ENCODE results near the gene TMEM94. TPM values are rescaled to one million over a fixed set of nuclear protein-coding genes. Genes with fewer than 3 reads are reported as not detected.
A peak's percentile ranks its signal among the peaks of the same experiment; 100 is the strongest.

TMEM94 gene
- total and polyA plus RNA-seq, 2 of the 13 experiments (the other 11 are each of a cell fraction or from before 2014, with no cell fraction given): 32.6 to 134 TPM

DNA sequence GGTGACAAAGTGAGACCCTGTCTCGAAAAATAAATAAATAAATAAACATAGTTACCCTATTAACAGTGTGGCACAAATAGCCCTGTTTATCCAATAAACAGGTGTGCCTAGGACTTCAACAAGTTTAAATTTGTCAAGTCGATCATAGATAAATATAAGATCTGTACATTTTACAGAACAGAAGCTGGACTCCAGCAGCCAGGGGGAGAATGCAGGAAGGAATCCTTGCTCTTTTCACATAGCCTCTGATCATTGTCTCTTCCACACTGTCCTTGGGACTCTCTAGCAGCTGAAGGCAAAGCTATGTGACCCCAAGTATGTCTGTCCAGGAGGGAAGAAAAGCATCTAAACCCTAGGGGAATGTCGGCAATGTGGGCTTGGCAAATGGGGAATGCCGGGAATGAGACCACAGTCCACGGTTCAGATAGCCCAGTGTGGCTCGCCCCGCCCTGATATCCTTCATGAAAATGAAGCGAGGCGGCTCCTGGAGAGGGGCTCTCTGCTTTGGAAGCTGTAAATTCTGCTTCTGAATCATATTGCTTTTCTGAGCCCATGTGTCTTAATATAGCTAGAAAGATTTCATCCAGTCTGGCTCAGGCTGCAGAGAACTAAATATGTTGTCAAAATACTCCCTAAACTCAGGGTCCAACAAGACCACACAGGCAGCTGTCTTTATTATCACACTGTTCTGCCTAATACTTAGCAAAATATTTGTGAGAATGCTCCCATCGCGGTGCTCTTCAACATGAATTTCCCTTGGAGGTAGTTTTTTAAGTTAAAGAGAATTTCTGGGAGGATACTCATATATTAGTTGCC, 26.1 kb upstream of the TMEM94 start (continued):
- TF ChIP-seq, protein P1, sequence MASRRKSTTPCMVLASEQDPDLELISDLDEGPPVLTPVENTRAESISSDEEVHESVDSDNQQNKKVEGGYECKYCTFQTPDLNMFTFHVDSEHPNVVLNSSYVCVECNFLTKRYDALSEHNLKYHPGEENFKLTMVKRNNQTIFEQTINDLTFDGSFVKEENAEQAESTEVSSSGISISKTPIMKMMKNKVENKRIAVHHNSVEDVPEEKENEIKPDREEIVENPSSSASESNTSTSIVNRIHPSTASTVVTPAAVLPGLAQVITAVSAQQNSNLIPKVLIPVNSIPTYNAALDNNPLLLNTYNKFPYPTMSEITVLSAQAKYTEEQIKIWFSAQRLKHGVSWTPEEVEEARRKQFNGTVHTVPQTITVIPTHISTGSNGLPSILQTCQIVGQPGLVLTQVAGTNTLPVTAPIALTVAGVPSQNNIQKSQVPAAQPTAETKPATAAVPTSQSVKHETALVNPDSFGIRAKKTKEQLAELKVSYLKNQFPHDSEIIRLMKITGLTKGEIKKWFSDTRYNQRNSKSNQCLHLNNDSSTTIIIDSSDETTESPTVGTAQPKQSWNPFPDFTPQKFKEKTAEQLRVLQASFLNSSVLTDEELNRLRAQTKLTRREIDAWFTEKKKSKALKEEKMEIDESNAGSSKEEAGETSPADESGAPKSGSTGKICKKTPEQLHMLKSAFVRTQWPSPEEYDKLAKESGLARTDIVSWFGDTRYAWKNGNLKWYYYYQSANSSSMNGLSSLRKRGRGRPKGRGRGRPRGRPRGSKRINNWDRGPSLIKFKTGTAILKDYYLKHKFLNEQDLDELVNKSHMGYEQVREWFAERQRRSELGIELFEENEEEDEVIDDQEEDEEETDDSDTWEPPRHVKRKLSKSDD (CRISPR knock-in tag; IDR thresholded peaks at IDR 0.05; ENCODE audit: low read depth): 0 out of 2 replicates have a peak, but pooled peaks have one; percentile 28
- peak; percentile 24; the same call in 1 of the 2 replicates for TF ChIP-seq ZMYM3 (CRISPR knock-in tag; IDR thresholded peaks at IDR 0.05)
- no peak for TF ChIP-seq NKX3-1 (CRISPR knock-in tag; IDR thresholded peaks at IDR 0.05)
- TF ChIP-seq BHLHE40 (IDR thresholded peaks at IDR 0.05; ENCODE audit: low read length): no peak
- TF ChIP-seq NFYC (CRISPR knock-in tag; IDR thresholded peaks at IDR 0.05): peak; percentile 33; the same call in 1 of the 2 replicates
- TF ChIP-seq DMAP1 (CRISPR knock-in tag; IDR thresholded peaks at IDR 0.05): peak; percentile 52; the same call in 1 of the 2 replicates
- peak; percentile 62; the same call in 1 of the 2 replicates for TF ChIP-seq ZNF232 (CRISPR knock-in tag; IDR thresholded peaks at IDR 0.05; ENCODE audit: borderline replicate concordance)
- TF ChIP-seq ZNF878 (CRISPR knock-in tag; IDR thresholded peaks at IDR 0.05): 0 out of 2 replicates have a peak, but pooled peaks have one; percentile 43
- TF ChIP-seq ZNF33B (CRISPR knock-in tag; IDR thresholded peaks at IDR 0.05): 0 out of 2 replicates have a peak, but pooled peaks have one; percentile 31
- no peak for TF ChIP-seq RBM39 (IDR thresholded peaks at IDR 0.05; ENCODE audit: low read depth, low read length, poor library complexity, severe bottlenecking)
- no peak for TF ChIP-seq ZNF33A (CRISPR knock-in tag; IDR thresholded peaks at IDR 0.05; ENCODE audit: borderline replicate concordance)
- peak; percentile 37; the same call in 1 of the 2 replicates for TF ChIP-seq SRF (IDR thresholded peaks at IDR 0.05; ENCODE audit: low read depth, low read length)
- peak; percentile 24; the same call in 1 of the 2 replicates for TF ChIP-seq ETV5 (CRISPR knock-in tag; IDR thresholded peaks at IDR 0.05; ENCODE audit: borderline replicate concordance)
- peak; percentile 67; the same call in 1 of the 2 replicates for TF ChIP-seq RXRA (CRISPR knock-in tag; IDR thresholded peaks at IDR 0.05)
- TF ChIP-seq ZNF703 (CRISPR knock-in tag; IDR thresholded peaks at IDR 0.05; ENCODE audit: borderline replicate concordance): no peak
- TF ChIP-seq, protein P2, sequence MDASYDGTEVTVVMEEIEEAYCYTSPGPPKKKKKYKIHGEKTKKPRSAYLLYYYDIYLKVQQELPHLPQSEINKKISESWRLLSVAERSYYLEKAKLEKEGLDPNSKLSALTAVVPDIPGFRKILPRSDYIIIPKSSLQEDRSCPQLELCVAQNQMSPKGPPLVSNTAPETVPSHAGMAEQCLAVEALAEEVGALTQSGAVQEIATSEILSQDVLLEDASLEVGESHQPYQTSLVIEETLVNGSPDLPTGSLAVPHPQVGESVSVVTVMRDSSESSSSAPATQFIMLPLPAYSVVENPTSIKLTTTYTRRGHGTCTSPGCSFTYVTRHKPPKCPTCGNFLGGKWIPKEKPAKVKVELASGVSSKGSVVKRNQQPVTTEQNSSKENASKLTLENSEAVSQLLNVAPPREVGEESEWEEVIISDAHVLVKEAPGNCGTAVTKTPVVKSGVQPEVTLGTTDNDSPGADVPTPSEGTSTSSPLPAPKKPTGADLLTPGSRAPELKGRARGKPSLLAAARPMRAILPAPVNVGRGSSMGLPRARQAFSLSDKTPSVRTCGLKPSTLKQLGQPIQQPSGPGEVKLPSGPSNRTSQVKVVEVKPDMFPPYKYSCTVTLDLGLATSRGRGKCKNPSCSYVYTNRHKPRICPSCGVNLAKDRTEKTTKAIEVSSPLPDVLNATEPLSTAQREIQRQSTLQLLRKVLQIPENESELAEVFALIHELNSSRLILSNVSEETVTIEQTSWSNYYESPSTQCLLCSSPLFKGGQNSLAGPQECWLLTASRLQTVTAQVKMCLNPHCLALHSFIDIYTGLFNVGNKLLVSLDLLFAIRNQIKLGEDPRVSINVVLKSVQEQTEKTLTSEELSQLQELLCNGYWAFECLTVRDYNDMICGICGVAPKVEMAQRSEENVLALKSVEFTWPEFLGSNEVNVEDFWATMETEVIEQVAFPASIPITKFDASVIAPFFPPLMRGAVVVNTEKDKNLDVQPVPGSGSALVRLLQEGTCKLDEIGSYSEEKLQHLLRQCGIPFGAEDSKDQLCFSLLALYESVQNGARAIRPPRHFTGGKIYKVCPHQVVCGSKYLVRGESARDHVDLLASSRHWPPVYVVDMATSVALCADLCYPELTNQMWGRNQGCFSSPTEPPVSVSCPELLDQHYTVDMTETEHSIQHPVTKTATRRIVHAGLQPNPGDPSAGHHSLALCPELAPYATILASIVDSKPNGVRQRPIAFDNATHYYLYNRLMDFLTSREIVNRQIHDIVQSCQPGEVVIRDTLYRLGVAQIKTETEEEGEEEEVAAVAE (CRISPR knock-in tag; IDR thresholded peaks at IDR 0.05; ENCODE audit: borderline replicate concordance): 0 out of 2 replicates have a peak, but pooled peaks have one; percentile 23
- no peak for TF ChIP-seq SP1 (IDR thresholded peaks at IDR 0.05)
- TF ChIP-seq SP1 (CRISPR knock-in tag; IDR thresholded peaks at IDR 0.05): peak; percentile 33; the same call in 1 of the 2 replicates
- no peak for TF ChIP-seq SOX6 (IDR thresholded peaks at IDR 0.05)
- TF ChIP-seq SOX6 (CRISPR knock-in tag; IDR thresholded peaks at IDR 0.05): peak; percentile 33
- peak; percentile 91 for TF ChIP-seq HNF4A (CRISPR knock-in tag; IDR thresholded peaks at IDR 0.05)
- TF ChIP-seq NAIF1 (CRISPR knock-in tag; IDR thresholded peaks at IDR 0.05; ENCODE audit: borderline replicate concordance): no peak
- TF ChIP-seq MAFF (IDR thresholded peaks at IDR 0.05; ENCODE audit: low read depth, low read length): no peak
- no peak for TF ChIP-seq SIX4 (CRISPR knock-in tag; IDR thresholded peaks at IDR 0.05)
- 0 out of 2 replicates have a peak, but pooled peaks have one; percentile 59 for TF ChIP-seq BRD4 (CRISPR knock-in tag; IDR thresholded peaks at IDR 0.05)

All from HepG2 (cell line).